ENCODE measurements around the gene CEP78. TPM values are rescaled to one million over a fixed set of nuclear protein-coding genes. Genes with fewer than 3 reads are reported as not detected.

CEP78 gene
- total and polyA plus RNA-seq, 11 donors, result 1.1 to 8.2 (median 3.3) TPM

DNA sequence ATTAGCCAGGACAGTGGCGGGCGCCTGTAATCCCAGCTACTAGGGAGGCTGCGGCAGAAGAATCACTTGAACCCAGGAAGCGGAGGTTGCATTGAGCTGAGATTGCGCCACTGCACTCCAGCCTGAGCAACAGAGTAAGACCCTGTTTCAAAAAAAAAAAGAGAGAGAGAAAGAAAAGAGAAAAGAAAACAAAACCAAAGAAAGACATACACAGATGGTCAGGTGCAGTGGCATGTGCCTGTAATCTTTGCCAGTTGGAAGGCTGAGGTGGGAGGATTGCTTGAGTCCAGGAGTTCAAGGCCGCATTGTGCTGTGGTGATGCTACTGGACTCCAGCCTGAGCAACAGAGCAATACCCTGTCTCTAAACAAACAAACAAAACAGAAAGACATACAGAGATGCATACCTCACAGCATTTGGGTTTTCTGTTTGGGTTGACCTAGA, 51.1 kb downstream of the CEP78 start:
- TF ChIP-seq POLR2A (IDR thresholded peaks at IDR 0.05), result no peak
- TF ChIP-seq, protein P1, sequence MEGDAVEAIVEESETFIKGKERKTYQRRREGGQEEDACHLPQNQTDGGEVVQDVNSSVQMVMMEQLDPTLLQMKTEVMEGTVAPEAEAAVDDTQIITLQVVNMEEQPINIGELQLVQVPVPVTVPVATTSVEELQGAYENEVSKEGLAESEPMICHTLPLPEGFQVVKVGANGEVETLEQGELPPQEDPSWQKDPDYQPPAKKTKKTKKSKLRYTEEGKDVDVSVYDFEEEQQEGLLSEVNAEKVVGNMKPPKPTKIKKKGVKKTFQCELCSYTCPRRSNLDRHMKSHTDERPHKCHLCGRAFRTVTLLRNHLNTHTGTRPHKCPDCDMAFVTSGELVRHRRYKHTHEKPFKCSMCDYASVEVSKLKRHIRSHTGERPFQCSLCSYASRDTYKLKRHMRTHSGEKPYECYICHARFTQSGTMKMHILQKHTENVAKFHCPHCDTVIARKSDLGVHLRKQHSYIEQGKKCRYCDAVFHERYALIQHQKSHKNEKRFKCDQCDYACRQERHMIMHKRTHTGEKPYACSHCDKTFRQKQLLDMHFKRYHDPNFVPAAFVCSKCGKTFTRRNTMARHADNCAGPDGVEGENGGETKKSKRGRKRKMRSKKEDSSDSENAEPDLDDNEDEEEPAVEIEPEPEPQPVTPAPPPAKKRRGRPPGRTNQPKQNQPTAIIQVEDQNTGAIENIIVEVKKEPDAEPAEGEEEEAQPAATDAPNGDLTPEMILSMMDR (IDR thresholded peaks at IDR 0.05), result no peak
- H3K4me3 ChIP-seq, result no peak overlapping the region
- WGBS, 4 donors, result 94 to 98% (median 96%) methylated on average over 6 of the region's 6 CpGs
- ATAC-seq, result no peak
- no peaks in the 10 kb centered on the region for H3K36me3 ChIP-seq
- no peaks in the 10 kb centered on the region for H3K9me3 ChIP-seq
- H3K27ac ChIP-seq, result no peak overlapping the region
- no peaks in the 10 kb centered on the region for H3K27me3 ChIP-seq
- intact Hi-C loops (cut with DNase I), result no loop called here
- H3K4me1 ChIP-seq, result peaks cover 0 to under 1% (median 0%) of the 10 kb centered on the region in 12 donors
- no peak for DNase-seq

DNA sequence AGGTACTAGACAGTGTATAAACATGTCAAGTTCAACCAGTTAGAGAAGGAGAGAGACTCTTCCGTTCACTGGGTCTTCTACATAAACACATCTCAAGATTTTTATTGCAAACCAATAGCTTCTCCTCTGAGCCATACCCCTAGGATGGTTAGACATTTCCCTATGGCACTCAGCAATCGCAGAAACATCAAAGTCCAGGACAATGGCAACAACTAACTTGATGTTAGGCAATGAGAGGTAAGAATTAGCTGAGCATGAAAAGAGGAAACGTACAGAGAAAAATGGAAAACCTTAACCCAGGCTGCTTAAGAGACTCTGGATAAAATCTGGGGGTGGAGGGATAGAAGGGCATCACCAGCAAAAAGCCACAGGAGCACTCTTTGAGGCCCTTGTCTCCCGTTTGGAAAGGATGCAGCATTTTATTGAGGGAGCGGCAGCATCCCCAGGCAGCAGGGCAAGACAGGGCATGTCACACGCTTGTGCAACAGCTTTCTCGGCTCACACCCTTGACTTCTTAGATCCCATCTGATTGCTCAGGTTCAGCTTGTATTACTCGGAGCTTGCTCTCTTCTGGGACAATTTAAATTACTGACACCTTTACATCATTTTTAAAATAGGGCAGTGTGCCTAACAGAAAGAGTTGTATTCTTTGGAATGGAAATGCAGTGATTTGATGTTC, 52.5 kb downstream of the CEP78 start:
- intact Hi-C loops (cut with DNase I), result no loop called here
- Histone ChIP-seq H3K4me3 (no peak overlapping the region), H3K27ac (no peak overlapping the region), H3K4me1 (no peaks in the 10 kb centered on the region), H3K9me3 (no peaks in the 10 kb centered on the region), H3K27me3 (no peaks in the 10 kb centered on the region), H3K36me3 (no peaks in the 10 kb centered on the region)
- TF ChIP-seq POLR2A (IDR thresholded peaks at IDR 0.05), result no peak
- TF ChIP-seq, protein P1 (IDR thresholded peaks at IDR 0.05), result no peak
- ATAC-seq (no peak), DNase-seq (no peak)
- 77 to 85% (median 83%) methylated on average over 8 of the region's 8 CpGs for WGBS, 4 donors

DNA sequence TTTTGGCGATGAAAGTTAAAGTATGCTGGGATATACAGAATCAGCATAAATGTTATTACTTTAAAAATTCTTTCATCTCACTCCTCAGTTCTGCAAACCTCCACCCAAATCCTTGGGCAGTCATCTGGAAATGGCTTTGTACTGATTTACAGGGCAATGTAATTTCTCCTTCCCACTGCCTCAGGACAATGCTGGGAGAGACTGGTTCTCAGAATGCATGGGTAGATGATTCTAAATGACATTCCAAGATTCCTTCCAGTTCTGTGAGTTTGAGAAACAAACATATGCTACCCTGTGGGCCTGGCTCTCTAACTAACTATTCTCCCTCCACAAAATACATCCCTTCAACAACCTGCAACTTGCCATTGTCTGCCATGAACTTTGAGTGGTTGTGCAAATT, 53.6 kb downstream of the CEP78 start:
- H3K4me1 ChIP-seq, result no peaks in the 10 kb centered on the region
- H3K27ac ChIP-seq, result no peak overlapping the region
- TF ChIP-seq POLR2A (IDR thresholded peaks at IDR 0.05), result no peak
- TF ChIP-seq, protein P1 (IDR thresholded peaks at IDR 0.05), result no peak
- H3K9me3 ChIP-seq, result no peaks in the 10 kb centered on the region
- DNase-seq, result no peak
- no peaks in the 10 kb centered on the region for H3K36me3 ChIP-seq
- no peak for ATAC-seq
- no peak overlapping the region for H3K4me3 ChIP-seq
- intact Hi-C loops (cut with DNase I), result no loop called here
- H3K27me3 ChIP-seq, result no peaks in the 10 kb centered on the region
- 95 to 100% (median 98%) methylated on average over 1 of the region's 1 CpG for WGBS, 4 donors

DNA sequence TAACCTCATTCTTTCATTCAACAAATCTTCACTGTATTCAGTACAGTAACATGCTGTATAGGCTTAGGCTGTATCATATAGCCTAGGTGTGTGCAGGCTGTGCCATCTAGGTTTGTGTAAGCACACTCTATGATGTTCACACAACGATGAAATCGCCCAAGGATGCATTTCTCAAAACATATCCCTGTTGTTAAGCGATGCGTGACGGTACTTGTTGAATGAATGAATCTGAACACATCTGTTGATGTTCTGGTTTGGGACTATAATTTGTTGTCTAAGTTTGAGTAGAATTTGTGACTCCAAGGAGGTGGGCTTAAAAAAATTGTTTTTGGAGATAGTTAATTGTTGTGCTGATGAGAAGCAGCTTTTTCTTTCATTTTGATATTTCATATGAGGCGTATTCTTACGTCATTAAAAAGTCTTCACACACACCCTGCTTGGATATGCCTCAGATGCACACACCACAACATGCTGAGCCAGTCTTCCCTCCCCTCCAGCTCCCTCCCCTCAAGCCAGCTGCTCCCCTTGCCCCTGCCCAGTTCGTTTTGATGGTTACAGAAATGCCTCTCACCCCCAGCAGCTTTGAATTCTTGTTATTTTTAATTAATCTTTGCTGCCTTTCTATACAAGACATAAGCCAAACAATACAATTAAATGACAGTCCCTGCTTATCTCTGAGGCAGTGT, 55.5 kb downstream of the CEP78 start:
- ATAC-seq, result no peak
- H3K27ac ChIP-seq, result no peak overlapping the region
- H3K4me1 ChIP-seq, result peaks cover 0 to 8% (median 4%) of the 10 kb centered on the region in 12 donors
- H3K27me3 ChIP-seq, result no peaks in the 10 kb centered on the region
- intact Hi-C loops (cut with DNase I), result no loop called here
- no peak for DNase-seq
- no peak for TF ChIP-seq POLR2A (IDR thresholded peaks at IDR 0.05)
- TF ChIP-seq, protein P1 (IDR thresholded peaks at IDR 0.05), result no peak
- H3K36me3 ChIP-seq, result no peaks in the 10 kb centered on the region
- H3K4me3 ChIP-seq, result no peak overlapping the region
- no peaks in the 10 kb centered on the region for H3K9me3 ChIP-seq
- WGBS, 4 donors, result 77 to 88% (median 86%) methylated on average over 8 of the region's 8 CpGs
